Neural progenitor cell (in vitro differentiated cells): ENCODE measurements around the gene PM20D2.

Source experiments
- EZH2 ChIP-seq: fragments of 200-600 bp; sonication (generic); IDR thresholded peaks from 2 replicates; pipeline ENCODE4 v1.6.1; 2017; ENCODE audit warnings: antibody characterized with exemption, mild to moderate bottlenecking, moderate library complexity
- EZH2phosphoT487 ChIP-seq: fragments of 200-600 bp; sonication (generic); IDR thresholded peaks from 2 replicates; pipeline ENCODE4 v1.6.1; 2017; ENCODE audit warnings: antibody characterized with exemption
- TF ChIP-seq, protein P1 (sequence below): fragments of 200-600 bp; sonication (generic); IDR thresholded peaks from 2 replicates; pipeline ENCODE4 v1.5.1; 2017; ENCODE audit warnings: antibody characterized with exemption, mild to moderate bottlenecking

DNA sequence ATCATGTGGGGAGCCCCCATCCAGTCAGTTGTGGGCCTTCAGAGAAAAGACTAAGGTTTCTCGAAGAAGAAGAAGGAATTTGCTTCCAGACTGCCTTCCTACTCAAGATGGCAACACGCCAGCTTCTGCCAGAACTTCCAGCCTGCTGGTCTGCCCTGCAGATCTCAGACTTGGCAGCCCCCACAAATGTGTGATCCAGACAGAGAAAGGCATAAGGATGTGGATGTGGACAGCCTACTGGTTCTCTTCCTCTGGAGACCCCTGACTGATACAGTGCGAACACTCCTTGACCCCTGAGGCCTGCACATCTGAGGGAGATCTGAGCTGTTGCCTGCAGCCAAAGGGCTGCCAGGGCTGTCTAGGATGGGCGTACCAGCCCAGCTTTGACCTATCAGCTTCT, 62.7 kb downstream of the PM20D2 start:
- TF ChIP-seq, protein P1, sequence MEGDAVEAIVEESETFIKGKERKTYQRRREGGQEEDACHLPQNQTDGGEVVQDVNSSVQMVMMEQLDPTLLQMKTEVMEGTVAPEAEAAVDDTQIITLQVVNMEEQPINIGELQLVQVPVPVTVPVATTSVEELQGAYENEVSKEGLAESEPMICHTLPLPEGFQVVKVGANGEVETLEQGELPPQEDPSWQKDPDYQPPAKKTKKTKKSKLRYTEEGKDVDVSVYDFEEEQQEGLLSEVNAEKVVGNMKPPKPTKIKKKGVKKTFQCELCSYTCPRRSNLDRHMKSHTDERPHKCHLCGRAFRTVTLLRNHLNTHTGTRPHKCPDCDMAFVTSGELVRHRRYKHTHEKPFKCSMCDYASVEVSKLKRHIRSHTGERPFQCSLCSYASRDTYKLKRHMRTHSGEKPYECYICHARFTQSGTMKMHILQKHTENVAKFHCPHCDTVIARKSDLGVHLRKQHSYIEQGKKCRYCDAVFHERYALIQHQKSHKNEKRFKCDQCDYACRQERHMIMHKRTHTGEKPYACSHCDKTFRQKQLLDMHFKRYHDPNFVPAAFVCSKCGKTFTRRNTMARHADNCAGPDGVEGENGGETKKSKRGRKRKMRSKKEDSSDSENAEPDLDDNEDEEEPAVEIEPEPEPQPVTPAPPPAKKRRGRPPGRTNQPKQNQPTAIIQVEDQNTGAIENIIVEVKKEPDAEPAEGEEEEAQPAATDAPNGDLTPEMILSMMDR, result no peak
- no peak for TF ChIP-seq EZH2
- TF ChIP-seq EZH2phosphoT487, result no peak
